Loucy (cell line): ENCODE measurements around the gene DLK1.

Experiments
- H2AFZ ChIP-seq: fragments of 200-600 bp; sonication (generic); 2 replicates; pipeline ENCODE4 v1.6.0; 2016; ENCODE audit warnings: antibody characterized with exemption, mild to moderate bottlenecking, low read length, moderate library complexity
- H3F3A ChIP-seq: fragments of 200-600 bp; 2 replicates; pipeline ENCODE4 v1.6.0; 2016; ENCODE audit warnings: antibody characterized with exemption, low read depth, mild to moderate bottlenecking
- H3K27me3 ChIP-seq: fragments of 200-600 bp; sonication (generic); 2 replicates; pipeline ENCODE4 v1.6.1; 2014; ENCODE audit warnings: low read length, mild to moderate bottlenecking; ENCODE audit not compliant: insufficient read depth, poor library complexity, severe bottlenecking
- H3K36me3 ChIP-seq: fragments of 200-600 bp; sonication (generic); 2 replicates; pipeline ENCODE4 v1.6.1; 2016; ENCODE audit warnings: low read length; ENCODE audit not compliant: insufficient read depth
- H3K4me1 ChIP-seq: fragments of 200-600 bp; sonication (generic); 2 replicates; pipeline ENCODE4 v1.5.1; 2014; ENCODE audit warnings: low read length, mild to moderate bottlenecking; ENCODE audit not compliant: insufficient read depth, poor library complexity, severe bottlenecking
- H3K4me2 ChIP-seq: fragments of 200-600 bp; sonication (generic); 2 replicates; pipeline ENCODE4 v1.6.0; 2014; ENCODE audit warnings: antibody characterized with exemption, low read length, low read depth, mild to moderate bottlenecking; ENCODE audit not compliant: poor library complexity, severe bottlenecking
- H3K4me3 ChIP-seq: fragments of 200-600 bp; sonication (generic); 2 replicates; pipeline ENCODE4 v1.5.1; 2014; ENCODE audit warnings: low read length, mild to moderate bottlenecking, mixed read lengths; ENCODE audit not compliant: poor library complexity, severe bottlenecking
- H3K79me2 ChIP-seq: fragments of 200-600 bp; sonication (generic); 2 replicates; pipeline ENCODE4 v1.6.1; 2014; ENCODE audit warnings: low read length; ENCODE audit not compliant: insufficient read depth
- H3K9ac ChIP-seq: fragments of 200-600 bp; sonication (generic); 2 replicates; pipeline ENCODE4 v1.6.0; 2014; ENCODE audit warnings: mild to moderate bottlenecking, low read depth, low read length, moderate library complexity; ENCODE audit not compliant: poor library complexity, severe bottlenecking
- H3K9me2 ChIP-seq: fragments of 200-600 bp; sonication (generic); replicated peaks from 2 replicates; pipeline ENCODE4 v1.6.1; 2016; ENCODE audit warnings: low read depth, low read length, mixed read lengths
- H3K9me3 ChIP-seq: fragments of 200-600 bp; sonication (generic); 2 replicates; pipeline ENCODE4 v1.6.1; 2014; ENCODE audit warnings: mild to moderate bottlenecking, antibody characterized with exemption, low read length, low read depth; ENCODE audit not compliant: insufficient read depth
- H4K20me1 ChIP-seq: fragments of 200-600 bp; sonication (generic); 2 replicates; pipeline ENCODE4 v1.6.0; 2014; ENCODE audit warnings: antibody characterized with exemption, low read length, mild to moderate bottlenecking; ENCODE audit not compliant: insufficient read depth, poor library complexity, severe bottlenecking
- EZH2phosphoT487 ChIP-seq: fragments of 200-600 bp; IDR thresholded peaks from 2 replicates; pipeline ENCODE4 v1.6.1; 2018; ENCODE audit warnings: antibody characterized with exemption, mild to moderate bottlenecking, moderate library complexity, borderline replicate concordance
- TF ChIP-seq, protein P1 (sequence below): fragments of 200-600 bp; sonication (generic); conservative IDR thresholded peaks from 2 replicates; pipeline ENCODE4 v1.5.1; 2014; ENCODE audit warnings: mild to moderate bottlenecking, antibody characterized with exemption, low read length

Gene DLK1

DNA sequence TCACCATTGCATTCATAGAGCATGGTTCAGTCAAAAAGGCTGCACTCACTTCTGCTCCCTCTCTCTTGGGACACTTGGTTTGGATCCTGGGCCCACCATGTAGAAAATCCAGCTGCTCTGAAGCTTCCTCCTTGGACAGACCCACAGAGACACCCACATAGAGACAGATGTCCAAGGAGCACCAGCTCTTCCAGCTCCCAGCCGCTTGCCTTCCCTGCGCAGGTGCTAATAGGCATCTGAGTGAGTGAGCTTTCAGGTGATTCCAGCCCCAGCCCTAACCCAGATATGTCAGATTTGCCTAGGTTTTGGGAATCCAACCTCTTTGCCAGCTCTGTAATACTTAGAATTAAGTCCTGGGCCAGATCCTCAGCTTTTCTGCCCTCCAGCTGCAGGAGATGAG, 38.6 kb downstream of the DLK1 start:
- Histone ChIP-seq H3K36me3 (no peaks in the 10 kb centered on the region), H3K4me3 (no peak overlapping the region), H2AFZ (no peak overlapping the region), H3K4me2 (no peak overlapping the region), H3K9me2 (no peaks in the 10 kb centered on the region), H3K9me3 (no peaks in the 10 kb centered on the region), H3K27me3 (no peaks in the 10 kb centered on the region), H3K4me1 (peaks cover 2% of the 10 kb centered on the region), H3K79me2 (no peaks in the 10 kb centered on the region), H3F3A (no peaks in the 10 kb centered on the region), H3K9ac (no peak overlapping the region), H4K20me1 (no peaks in the 10 kb centered on the region)
- TF ChIP-seq, protein P1, sequence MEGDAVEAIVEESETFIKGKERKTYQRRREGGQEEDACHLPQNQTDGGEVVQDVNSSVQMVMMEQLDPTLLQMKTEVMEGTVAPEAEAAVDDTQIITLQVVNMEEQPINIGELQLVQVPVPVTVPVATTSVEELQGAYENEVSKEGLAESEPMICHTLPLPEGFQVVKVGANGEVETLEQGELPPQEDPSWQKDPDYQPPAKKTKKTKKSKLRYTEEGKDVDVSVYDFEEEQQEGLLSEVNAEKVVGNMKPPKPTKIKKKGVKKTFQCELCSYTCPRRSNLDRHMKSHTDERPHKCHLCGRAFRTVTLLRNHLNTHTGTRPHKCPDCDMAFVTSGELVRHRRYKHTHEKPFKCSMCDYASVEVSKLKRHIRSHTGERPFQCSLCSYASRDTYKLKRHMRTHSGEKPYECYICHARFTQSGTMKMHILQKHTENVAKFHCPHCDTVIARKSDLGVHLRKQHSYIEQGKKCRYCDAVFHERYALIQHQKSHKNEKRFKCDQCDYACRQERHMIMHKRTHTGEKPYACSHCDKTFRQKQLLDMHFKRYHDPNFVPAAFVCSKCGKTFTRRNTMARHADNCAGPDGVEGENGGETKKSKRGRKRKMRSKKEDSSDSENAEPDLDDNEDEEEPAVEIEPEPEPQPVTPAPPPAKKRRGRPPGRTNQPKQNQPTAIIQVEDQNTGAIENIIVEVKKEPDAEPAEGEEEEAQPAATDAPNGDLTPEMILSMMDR = no peak
- no peak for TF ChIP-seq EZH2phosphoT487

DNA sequence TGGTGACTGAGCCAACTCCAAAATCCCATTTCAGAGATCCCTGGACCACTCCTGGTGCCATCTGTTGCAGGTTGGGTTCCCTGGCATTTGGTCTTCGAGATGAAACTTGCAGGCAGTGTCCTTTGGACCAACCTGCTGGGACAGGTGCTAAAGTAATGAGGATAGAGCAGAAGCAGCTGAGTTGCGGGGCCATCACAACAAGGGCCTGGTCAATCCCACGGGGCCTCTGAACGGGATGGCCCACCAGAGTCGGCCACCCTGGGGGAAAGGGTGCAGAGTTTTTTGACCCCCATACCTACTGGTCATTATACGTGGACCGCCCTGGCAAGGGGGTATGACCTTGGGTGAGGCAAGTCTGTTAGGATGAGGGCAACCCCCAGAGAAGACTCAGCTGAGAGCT, 39.3 kb downstream of the DLK1 start:
- no peak overlapping the region for H3K4me3 ChIP-seq
- no peak overlapping the region for H3K9ac ChIP-seq
- H3K9me3 ChIP-seq = no peaks in the 10 kb centered on the region
- TF ChIP-seq, protein P1 = no peak
- no peak for TF ChIP-seq EZH2phosphoT487
- no peaks in the 10 kb centered on the region for H3K79me2 ChIP-seq
- peaks cover 9% of the 10 kb centered on the region for H3K4me1 ChIP-seq
- no peaks in the 10 kb centered on the region for H4K20me1 ChIP-seq
- no peaks in the 10 kb centered on the region for H3K36me3 ChIP-seq
- H3K9me2 ChIP-seq = no peaks in the 10 kb centered on the region
- H3F3A ChIP-seq = no peaks in the 10 kb centered on the region
- no peak overlapping the region for H3K4me2 ChIP-seq
- H2AFZ ChIP-seq = no peak overlapping the region
- H3K27me3 ChIP-seq = no peaks in the 10 kb centered on the region

DNA sequence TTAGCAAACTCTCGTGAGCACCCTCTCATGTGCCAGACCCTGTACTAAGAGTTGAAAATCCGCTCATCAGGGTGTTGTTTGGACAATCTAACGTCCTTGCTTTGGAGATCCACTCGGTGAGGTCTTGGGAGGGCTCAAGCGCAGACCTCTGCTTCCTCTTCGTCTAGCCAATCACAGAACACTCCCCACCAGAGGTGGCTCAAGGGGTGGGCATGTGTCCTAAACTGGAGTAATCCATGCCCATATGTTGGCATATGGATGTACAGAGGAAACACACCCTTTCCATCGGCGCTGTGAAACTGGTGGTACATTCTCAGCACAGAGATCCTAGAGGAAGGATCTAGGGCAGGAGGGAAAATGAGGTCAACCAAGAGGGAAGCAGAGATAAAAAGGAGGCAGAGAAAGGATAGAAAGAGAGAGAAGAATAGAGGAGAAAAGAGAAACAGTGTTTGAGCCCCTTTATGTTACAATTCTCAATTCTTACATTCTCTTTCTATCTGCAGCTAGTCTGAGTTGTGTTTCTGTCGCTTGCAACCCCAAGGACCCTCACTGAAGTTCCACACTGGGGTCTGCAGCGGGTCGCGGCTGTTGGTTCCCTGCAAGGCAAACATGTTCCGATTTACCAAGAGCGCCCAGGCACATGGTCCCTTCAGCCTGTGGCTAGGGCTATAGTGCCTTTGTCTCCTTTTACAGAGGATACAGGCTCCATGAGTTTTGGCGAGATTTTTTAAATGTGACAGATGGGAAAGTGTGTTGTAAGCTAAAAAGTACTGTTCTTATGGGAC, 40.5 kb downstream of the DLK1 start:
- H4K20me1 ChIP-seq = no peaks in the 10 kb centered on the region
- H3K79me2 ChIP-seq = no peaks in the 10 kb centered on the region
- H3K4me2 ChIP-seq = no peak overlapping the region
- no peaks in the 10 kb centered on the region for H3K36me3 ChIP-seq
- no peaks in the 10 kb centered on the region for H3K27me3 ChIP-seq
- H3K9me3 ChIP-seq = no peaks in the 10 kb centered on the region
- peaks cover 11% of the 10 kb centered on the region for H3K4me1 ChIP-seq
- no peaks in the 10 kb centered on the region for H3K9me2 ChIP-seq
- no peak overlapping the region for H3K4me3 ChIP-seq
- H3F3A ChIP-seq = no peaks in the 10 kb centered on the region
- H3K9ac ChIP-seq = no peak overlapping the region
- H2AFZ ChIP-seq = no peak overlapping the region
- TF ChIP-seq EZH2phosphoT487 = no peak
- TF ChIP-seq, protein P1 = no peak
